ENCODE results near the gene PSME2. TPM values are rescaled to one million over a fixed set of nuclear protein-coding genes. Genes with fewer than 3 reads are reported as not detected.

PSME2 gene
- total and polyA plus RNA-seq, 9 of the 15 experiments (the other 6 are each of a cell fraction or from before 2014, with no cell fraction given) = 111 to 579 (median 159) TPM

GRCh38 chr14:24138396-24139271 is 7.8 kb downstream of the PSME2 start:
- no peaks in the 10 kb centered on the region for H3K9me3 ChIP-seq (replicated peaks; ENCODE audit: control insufficient read depth, insufficient read depth, low read depth, low read length)
- peaks cover 19 to 36% of the 10 kb centered on the region in 2 experiments; a peak in 4 of 5 replicates for H3K4me1 ChIP-seq (replicated peaks in 1 of 2; ENCODE audit: control insufficient read depth in 2 of 2, insufficient read depth in 2 of 2, low read length in 2 of 2)
- peaks cover 34% of the 10 kb centered on the region for H3K36me3 ChIP-seq (ENCODE audit: control insufficient read depth, insufficient read depth, low read length)
- peak overlapping the region in 1 of 2 experiments; percentile 42; a peak in 1 of 4 replicates for H3K9ac ChIP-seq (ENCODE audit: insufficient read depth in 1 of 2, low read depth in 2 of 2, low read length in 2 of 2)
- CTCF ChIA-PET (ENCODE audit: low intra/inter-chr PET ratio) = no interaction called here
- H3K4me2 ChIP-seq (ENCODE audit: insufficient read depth, low read length) = no peak overlapping the region
- FAIRE-seq = no peak
- POLR2A ChIA-PET = interaction anchor here (1.5 to 1.8 kb wide), 2 partner anchors 24 to 45 kb away, joined by 4 read pairs; partner anchors contain the start of genes DCAF11, NRL and PCK2
- no peak overlapping the region for H3K27ac ChIP-seq (ENCODE audit: extremely low read depth, low read depth, low read length)
- H3K9me1 ChIP-seq (ENCODE audit: control insufficient read depth, insufficient read depth, low read length) = no peaks in the 10 kb centered on the region
- intact Hi-C loops (cut with micrococcal nuclease) (no loop called here), in situ Hi-C loops (cut with MboI) (no loop called here)
- no peak for DNase-seq (ENCODE audit: extremely low read depth in 1 of 4, low spot score in 3 of 4)
- H4K20me1 ChIP-seq (replicated peaks; ENCODE audit: control insufficient read depth, insufficient read depth, low read length) = no peaks in the 10 kb centered on the region; the same call in 1 of the 2 replicates
- H2AFZ ChIP-seq (ENCODE audit: low read depth, low read length) = no peak overlapping the region
- TF ChIP-seq RFX1 (IDR thresholded peaks at IDR 0.05) = no peak
- 0 out of 2 replicates have a peak, but pooled peaks have one; percentile 12 for TF ChIP-seq ATF3 (IDR thresholded peaks at IDR 0.05)
- TF ChIP-seq ATF3 (CRISPR knock-in tag; conservative IDR thresholded peaks at IDR 0.05) = no peak
- WGBS (ENCODE audit: insufficient coverage, low coverage, missing lambda C conversion rate) = 86% methylated on average over 13 of the region's 13 CpGs
- H3K79me2 ChIP-seq (ENCODE audit: control insufficient read depth, insufficient read depth, low read length) = peaks cover 20% of the 10 kb centered on the region
- H3K4me3 ChIP-seq = no peak overlapping the region
- H3K27me3 ChIP-seq (ENCODE audit: control insufficient read depth in 2 of 2, insufficient read depth in 2 of 2, low read length in 2 of 2) = no peaks in the 10 kb centered on the region
- BruUV-seq (replicated peaks) = no TSS peak
- no peak for ATAC-seq

All from K562 (cell line).